HG03196 (cell line): ENCODE results near the gene SZT2.

Experiments
- ATAC-seq: cut with Tn5 transposase; IDR thresholded peaks from one replicate; pipeline ENCODE4 v1.9.1; 2021; ENCODE audit not compliant: unreplicated experiment

SZT2 gene

DNA sequence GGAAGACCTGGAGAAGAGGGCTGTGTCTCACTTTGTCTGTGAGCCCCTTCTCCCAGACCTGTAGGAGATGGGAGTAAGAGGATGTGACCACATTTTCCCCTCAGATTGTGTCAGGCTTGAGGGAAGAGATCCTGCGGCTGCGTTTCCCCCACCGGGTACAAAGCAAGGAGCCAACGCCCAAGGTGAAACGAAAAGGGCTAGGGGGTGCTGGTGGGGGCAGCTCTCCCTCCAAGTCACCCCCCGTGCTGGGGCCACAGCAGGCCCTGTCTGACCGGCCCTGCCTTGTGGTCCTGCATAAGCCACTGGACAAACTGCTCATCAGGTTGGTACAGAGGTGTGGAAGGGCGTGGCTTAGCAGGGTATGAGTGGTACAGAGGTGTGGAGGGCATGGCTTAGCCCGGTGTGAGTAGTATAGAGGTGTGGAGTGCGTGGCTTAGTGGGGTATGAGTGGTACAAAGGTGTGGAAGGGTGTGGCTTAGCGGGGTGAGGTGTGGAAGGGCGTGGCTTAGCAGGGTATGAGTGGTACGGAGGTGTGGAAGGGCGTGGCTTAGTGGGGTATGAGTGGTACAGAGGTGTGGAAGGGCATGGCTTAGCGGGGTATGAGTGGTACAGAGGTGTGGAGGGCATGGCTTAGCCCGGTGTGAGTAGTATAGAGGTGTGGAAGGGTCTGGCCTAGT lies 33.4 kb downstream of the SZT2 start:
- ATAC-seq = no peak

DNA sequence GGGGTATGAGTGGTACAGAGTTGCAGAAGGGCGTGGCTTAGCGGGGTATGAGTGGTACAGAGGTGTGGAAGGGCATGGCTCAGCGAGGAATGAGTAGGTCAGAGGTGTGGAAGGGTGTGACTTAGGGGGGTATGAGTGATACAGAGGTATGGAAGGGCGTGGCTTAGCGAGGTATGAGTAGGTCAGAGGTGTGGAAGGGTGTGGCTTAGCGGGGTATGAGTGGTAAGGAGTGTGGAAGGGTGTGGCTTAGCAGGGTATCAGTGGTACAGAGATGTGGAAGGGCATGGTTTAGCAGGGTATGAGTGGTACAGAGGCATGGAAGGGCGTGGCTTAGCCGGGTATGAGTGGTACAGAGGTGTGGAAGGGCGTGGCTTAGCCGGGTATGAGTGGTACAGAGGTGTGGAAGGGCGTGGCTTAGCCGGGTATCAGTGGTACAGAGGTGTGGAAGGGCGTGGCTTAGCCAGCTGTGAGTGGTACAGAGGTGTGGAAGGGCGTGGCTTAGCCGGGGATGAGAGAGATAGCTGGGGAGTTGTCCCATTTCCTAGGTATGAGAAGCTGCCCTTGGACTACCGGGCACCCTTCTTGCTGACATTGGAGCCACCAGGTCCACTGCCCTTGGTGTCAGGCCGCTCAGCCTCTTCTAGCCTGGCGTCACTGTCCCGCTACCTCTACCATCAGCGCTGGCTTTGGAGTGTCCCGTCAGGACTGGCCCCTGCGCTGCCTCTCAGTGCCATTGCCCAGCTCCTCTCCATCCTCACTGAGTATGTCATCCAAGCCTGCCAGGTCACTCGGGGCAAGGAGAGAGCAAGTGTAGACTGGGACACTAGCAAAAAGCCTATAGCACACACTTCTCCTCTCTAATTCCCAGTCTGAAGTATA lies 34.2 kb downstream of the SZT2 start:
- no peak for ATAC-seq

DNA sequence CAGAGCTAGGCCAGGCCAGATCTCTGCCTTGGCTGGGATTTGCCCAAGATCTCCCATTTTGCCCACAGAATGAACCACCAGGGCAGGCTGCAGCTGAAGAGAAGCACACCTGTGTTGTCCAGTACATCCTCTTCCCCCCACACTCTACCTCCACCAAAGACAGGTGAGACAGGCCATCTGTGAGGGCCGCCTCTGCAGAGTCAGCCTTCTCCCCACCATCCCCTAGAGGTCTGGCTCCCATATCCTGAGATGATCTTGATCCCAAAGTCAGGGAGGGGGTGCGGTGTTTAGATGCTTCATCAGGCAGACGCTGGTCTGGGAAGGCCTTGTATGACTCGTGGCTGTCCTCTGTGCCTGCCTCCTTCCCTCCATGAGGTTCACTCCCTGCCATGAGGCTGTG lies 35.3 kb downstream of the SZT2 start:
- no peak for ATAC-seq

DNA sequence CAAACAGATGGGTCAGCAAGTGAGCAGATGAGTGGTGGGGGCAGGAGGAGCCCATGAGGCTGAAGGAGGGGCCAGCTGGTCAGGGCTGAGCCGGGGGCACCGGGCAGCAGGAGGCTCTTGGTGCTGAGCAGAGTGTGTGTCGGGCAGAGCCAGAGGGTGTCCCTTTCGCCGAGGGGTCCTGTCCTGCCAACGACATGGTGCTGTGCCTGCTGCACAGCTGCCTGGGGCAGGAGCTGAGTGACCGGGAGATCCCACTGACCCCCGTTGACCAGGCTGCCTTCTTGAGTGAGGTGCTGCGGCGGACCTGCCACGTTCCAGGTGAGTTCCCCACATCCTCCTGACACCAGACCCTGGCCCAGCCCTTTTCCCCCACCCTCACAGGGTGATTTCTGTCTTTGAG lies 36.5 kb downstream of the SZT2 start:
- no peak for ATAC-seq

DNA sequence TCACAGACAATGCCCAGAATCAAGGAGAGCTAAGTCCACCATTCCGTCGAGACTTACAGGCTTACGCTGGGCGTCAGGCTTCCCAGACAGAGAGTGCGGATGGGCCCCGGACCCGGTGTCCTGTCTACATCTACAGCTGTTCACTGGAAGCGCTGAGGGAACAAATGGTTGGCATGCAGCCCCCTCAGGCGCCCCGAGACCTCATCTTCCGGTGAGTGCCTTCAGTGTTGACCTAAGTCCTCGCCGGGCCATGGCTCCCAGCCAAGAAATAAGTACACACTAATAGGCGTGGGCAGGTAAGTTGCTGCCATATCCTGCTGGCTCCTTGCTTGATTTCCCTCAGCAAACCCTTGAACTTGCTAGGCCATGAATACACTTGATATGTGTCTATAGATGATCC lies 37.8 kb downstream of the SZT2 start:
- ATAC-seq = no peak

DNA sequence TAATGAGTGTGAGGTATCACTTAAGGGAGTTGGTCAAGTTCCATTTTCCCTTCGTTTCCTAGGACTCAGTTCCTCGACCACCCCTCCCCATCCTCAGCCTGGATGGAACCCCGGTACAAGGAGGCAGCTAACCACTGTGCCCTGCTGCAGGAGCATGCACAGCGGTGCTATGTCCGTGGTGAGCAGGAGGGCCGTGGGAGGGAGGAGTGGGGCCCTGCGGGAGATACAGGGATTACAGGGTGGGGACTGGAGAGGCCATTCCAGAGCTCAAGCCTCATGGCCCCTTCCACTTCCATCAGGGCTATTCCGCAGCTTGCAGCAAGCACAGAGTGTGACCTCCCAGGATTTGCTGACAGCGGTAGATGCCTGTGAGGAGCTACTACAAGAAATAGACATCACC lies 38.2 kb downstream of the SZT2 start:
- no peak for ATAC-seq

DNA sequence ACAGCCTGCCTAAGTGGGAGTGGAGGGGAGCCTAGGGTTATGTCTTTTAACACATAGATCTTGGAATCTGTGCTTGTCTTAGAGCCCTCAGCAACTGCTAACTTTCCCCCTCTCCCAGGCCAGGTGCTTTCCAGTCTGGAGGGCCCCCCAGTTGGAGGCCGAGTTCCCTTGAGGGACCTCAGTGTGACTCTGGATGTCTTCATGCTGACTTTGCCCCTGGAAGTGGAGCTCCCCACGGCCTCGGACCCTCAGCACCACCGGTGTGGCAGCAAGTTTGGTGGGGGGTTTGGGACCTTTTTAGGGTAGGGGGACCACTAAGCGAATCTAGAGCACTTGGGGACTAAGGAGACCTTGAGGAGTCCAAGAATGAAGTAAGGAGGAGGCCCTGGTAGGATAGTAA lies 41.1 kb downstream of the SZT2 start:
- ATAC-seq = no peak

DNA sequence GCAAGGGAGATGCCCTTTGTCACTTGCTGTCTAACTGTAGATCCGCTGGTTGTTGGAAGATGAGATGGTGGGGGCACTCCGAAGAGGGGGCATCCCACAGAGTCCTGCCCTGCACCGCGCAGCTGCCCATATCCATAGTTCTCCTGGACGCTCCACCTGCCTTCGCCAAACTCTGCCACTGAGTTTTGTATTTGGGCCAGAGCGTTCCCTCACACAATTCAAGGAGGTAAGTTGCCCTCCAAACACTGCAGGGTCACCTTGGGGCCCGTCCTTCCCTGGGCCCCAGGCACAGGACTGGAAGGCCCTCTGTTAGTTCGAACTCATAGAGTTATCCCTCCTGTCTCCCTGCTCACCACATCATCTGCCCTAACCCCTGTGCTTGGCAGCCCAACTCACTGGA lies 42.0 kb downstream of the SZT2 start:
- no peak for ATAC-seq

DNA sequence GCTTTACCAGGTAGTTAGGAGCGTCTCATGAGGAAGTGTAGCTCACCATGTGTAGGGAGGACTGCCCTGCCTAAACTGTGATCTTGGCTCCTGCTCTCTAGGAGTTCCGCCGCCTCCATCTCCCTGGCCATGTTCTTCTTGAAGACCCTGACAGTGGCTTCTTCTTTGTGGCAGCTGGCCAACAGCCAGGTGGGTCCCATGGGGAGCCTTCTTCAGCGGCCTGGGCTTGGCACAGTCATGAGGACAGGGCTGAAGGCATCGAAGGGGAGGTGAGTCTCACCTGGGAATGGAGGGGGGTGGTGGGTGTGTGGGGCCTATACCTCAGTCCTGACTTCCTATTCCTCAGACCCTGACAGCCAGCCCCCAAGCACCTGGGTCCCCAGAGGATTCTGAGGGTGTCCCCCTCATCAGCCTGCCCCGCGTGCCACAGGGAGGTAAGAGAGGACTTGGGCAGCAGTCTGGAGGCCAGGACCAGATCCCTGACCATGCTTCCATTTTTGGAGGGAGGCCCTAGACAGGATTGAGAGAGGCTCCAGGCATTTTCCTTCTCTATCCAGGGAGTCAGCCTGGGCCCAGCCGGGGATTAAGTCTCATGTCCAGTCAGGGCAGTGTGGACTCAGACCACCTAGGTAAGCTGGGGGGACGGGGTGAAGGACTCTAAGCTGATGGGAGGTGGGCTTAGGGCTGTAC lies 42.6 kb downstream of the SZT2 start:
- no peak for ATAC-seq

DNA sequence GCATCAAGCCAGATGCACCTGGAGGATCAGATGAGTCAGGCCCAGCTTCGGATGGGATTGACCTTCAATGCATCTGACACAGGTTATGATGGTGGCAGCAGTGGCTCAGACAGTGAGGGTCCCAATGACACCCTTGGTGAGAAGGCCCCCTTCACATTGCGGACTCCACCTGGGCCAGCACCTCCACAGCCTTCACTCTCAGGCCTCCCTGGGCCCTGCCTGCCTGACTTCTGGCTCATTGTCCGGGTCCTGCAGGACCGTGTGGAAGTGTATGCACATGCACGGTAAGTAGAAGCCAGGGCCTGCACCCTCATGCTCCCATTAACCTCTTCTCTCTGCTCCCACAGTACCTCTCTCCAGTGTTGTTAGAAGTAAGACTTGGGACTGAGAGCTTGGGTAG lies 43.2 kb downstream of the SZT2 start:
- no peak for ATAC-seq

DNA sequence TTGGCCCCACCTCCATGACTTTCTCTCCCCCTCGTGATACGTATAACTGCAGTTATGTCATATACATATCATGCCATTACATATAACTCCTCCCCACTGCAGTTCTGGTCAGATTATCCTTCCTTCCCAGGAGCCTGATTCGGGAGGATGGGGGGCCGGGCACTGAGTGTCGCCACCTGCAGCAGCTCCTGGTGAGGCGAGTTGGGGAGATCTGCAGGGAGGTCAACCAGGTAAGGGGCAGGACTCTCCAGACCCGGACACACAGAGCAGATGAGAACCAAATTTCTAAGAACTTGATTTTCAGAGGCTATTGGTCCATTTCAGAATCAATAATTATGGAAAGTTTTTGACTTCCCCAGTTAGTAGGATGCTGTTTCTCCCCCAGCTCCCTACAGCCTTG lies 44.6 kb downstream of the SZT2 start:
- no peak for ATAC-seq

DNA sequence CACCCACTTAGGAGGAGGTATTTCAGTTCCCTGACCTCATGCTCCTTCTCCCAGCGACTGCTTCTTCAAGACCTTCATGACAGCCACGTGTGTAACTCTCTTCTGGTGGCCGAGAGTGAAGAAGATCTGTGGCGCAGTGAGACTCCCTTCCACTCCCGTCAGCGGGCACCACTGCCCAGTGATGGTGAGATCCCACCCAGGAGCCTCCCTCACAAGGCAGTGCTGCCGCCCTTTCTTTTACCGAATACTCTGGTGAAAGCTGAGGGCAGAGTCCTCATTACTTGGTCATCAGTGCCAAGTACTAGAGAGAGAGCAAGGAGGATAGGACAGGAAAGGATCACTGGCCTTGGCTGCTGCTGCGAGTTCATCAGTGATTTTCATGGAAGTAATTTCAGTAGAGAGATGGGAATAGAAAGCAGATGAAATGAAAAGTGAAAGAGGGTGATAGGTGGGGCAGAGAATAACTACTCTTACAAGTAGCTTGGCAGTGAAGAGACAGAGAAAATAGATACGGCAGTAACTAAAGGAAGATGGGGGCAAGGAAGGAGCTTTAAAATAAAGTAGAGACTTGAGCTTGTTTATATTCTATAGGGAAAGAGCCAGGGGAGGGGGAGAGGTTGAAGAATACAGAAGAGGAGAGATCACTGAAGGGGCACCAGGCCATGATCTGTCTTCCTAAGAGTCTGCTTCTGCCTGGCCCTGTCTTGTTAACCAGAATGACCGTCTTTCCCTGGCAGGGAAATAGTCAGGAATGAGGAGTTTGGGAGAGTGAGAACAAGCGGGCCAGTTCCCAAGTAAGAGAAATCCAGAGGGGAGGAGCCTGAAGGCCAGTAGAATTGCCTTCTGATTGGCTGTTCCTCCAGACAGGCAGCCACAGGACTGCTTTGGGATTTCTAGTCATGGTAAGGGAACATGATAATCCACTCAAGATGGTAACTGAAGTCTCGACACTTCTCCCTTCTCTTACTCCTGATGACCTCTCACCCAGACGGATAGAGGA lies 45.7 kb downstream of the SZT2 start:
- ATAC-seq = no peak

DNA sequence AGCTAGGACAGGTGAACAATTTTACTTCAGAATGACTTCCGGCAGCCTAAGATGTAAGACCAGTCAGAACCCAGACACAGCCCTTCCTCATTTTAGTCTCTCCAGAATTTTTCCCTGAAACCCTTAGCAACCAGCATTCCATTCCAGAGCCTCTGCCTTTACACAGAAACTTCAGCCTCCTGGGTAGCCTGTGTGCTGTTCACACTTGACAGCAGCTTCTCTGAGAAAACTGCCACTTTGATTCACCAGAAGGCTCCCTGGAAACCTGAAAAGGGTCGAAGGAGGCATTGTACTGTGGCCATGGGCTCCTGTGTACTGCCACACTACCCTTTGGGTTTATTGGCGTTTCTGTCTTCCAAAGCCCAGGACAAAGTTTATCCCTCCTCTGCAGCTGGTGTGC lies 46.7 kb downstream of the SZT2 start:
- ATAC-seq = no peak

DNA sequence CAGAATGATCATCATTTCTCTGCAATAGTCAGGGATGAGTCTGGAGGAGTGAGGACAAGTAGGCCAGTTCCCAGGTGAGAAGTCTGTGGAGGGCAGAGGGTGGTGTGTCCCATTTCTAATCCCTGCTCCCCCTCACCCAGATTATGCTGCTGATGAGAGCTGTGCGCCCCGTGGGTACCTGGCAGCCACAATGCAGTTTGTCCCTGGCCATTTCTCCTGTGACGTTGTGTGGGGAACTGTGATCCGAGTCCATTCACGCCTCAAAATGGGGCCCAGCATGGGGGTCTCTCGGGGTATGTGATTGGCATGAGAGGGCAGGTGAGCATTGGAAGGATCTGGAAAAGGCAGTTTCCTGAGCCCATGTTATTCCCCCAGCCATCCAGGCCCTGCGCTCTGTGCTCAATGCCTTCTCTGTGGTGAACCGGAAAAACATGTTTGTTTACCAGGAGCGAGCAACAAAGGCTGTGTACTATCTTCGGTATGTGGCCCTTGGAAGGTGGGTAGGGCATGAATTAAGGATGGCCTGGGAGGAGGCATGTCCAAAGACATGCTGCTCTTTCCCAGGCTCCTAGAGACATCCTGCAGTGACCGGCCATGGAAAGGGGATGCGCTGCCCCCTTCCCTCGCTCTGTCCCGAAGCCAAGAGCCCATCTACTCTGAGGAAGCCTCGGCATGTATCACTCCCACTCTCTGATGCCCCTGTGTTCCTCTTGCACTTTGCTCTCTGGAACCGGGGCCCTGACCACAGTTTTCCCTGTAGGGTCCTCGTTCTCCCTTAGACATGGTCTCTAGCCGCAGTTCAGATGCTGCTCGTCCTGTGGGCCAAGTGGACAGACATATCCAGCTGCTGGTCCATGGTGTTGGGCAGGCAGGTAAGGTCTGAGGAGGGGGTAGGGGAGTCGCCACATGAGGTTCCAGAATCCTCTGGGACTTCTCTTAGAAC lies 47.6 kb downstream of the SZT2 start:
- no peak for ATAC-seq

DNA sequence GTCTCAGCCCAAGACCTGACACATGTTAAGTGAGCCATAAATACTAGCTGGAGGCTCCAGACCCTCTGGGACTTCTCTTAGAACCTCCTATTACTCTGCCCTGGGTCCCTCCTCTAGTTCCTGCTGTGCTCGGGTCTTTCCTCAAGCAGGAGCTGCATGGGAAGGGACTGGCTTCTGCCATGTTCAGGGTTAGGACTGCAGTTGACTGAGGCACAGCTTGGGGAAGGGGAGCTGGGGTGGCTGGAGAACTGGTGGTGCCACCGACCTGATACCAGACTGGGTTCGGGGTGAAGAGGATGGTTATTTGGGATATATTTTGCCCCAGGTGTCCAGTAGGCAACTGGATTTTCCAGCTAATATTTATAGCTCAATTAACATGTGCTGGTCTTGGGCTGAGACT lies 48.3 kb downstream of the SZT2 start:
- no peak for ATAC-seq

DNA sequence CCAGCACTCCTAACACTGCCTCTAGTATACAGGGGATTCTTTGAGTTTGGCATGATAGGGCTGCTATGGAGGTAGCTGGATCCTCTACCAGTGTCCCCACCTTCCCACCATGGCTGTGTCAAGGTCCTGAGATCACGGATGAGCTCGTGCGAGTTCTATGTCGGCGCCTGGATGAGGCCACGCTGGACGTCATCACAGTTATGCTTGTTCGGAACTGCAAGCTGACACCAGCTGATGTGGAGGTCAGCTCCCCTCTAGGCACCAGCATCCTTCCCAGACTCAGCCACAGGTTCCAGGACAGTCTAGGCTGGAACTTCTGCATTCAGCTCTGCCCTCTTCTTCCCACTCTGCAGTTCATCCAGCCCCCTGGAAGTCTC lies 48.9 kb downstream of the SZT2 start:
- no peak for ATAC-seq

DNA sequence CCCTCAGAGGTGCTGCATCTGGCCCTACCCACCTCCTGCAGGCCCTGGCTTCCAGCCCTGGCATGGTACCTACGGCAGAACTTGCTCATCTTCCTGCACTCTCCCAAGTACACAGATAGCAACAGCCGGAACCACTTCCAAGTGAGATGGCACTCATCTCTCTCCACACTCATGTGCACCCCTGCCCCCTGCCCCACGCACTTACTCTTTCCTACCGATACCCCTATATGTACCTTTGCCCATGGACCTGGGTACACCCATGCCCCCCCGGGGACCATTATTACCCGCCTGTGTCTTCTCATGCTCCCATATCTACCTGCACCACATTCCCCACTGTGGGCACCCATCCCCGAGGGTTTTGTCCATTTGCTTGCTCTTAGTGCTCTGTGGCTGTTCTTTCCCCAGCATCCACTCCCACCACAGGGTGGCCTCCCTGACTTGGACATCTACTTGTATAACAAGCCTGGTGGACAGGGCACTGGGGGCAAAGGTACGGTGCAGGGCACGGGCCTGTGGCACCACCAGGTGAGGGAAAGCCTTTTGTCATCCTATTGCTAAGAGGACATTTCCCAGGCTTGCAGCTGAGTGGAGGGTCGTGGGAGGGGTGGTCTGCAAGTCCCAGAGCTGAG lies 49.4 kb downstream of the SZT2 start:
- ATAC-seq = no peak

DNA sequence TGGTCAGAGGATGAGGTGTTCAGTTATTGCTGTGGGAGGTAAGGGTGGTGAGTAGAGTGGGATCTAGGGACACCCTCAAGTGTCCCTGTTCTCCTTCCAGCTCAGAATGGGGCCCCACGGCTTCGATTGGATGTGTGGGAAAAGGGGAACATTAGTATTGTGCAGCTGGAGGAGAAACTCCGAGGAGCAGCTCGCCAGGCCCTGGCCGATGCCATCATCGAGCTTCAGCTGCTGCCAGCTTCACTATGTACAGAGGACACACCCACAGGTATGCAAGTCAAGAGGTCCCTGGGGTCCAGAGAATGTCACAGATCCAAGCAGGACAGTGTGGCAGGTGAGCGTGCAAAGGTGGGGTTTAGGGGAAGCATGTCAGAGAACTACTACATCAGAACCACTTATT lies 50.1 kb downstream of the SZT2 start:
- no peak for ATAC-seq

DNA sequence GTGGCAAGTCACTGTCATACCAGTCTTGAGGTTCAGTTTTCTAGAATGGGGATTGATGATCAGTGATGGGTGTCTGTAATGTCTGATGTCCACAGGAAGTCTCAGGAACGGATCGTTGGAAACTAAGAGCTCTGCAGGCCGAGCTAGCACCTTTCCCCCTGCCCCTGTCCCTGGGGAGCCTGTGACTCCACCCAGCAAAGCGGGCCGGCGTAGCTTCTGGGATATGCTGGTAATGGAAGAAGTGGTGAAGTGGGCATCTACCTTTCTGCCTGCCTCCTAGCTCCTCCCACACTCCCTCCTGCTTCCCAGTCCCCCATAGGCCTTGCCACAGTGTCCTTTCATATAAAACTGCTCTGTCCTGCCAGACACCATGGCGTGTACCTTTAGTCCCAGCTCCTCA lies 50.7 kb downstream of the SZT2 start:
- ATAC-seq = no peak
